K562 (cell line): ENCODE data around the gene FADS6. TPM values are rescaled to one million over a fixed set of nuclear protein-coding genes. Genes with fewer than 3 reads are reported as not detected.

Source experiments
- ATAC-seq: fragments of 200-7000 bp; cut with Tn5 transposase; 3 replicates; pipeline ENCODE4 v1.9.1; 2020; ENCODE audit warnings: moderate library complexity
- BruUV-seq: library from RNA; stranded (reverse); fragments of 400-500 nt; replicated peaks from 2 replicates; lab custom pipeline; 2021; lab: Mats Ljungman, UMichigan
- CTCF ChIA-PET: fragments of 300-600 bp; formaldehyde crosslinking; extraction: SDS; loops from one replicate; lab custom pipeline; 2021; ENCODE audit warnings: low intra/inter-chr PET ratio; lab: Yijun Ruan, JAX
- POLR2A ChIA-PET: fragments of 300-600, 350-650 bp; sonication (Branson Sonifier 250); formaldehyde crosslinking; extraction: SDS; loops from one replicate; lab custom pipeline; 2021; ENCODE audit warnings: antibody characterized with exemption, inconsistent platforms; lab: Yijun Ruan, JAX
- DNase-seq, 4 experiments: peaks; one replicate each; pipeline versions ENCODE4 v3.0.0 to v3.0.0-alpha.2; 2011 to 2018; ENCODE audit warnings: low spot score in 3 of 4, mixed read lengths in 3 of 4; ENCODE audit errors: extremely low read depth in 1 of 4
- FAIRE-seq: peaks from 2 replicates; lab custom pipeline; 2011; peaks lifted over from hg19 to GRCh38; lab: Jason Lieb, UNC
- H2AFZ ChIP-seq: 2 replicates; pipeline ENCODE4 v1.6.0; 2011; ENCODE audit warnings: low read depth, low read length, control low read depth, inconsistent platforms
- H3K27ac ChIP-seq: fragments of 200-600 bp; 3 replicates; pipeline ENCODE4 v1.8.0; 2011; ENCODE audit warnings: low read depth, mild to moderate bottlenecking, control low read depth, inconsistent platforms, low read length, moderate library complexity, mixed read lengths; ENCODE audit errors: extremely low read depth
- H3K27me3 ChIP-seq, 2 experiments: fragments of 300-600 bp in 1 of 2; 2 replicates in 1 of 2; 3 replicates in 1 of 2; pipeline versions ENCODE4 v1.6.0 to v1.8.0; 2011; ENCODE audit warnings: inconsistent platforms in 2 of 2, low read length in 2 of 2, mild to moderate bottlenecking in 1 of 2, mixed read lengths in 1 of 2, moderate library complexity in 1 of 2; ENCODE audit not compliant: control insufficient read depth in 2 of 2, insufficient read depth in 2 of 2
- H3K36me3 ChIP-seq: fragments of 300-600 bp; 3 replicates; pipeline ENCODE4 v1.8.0; 2011; ENCODE audit warnings: mild to moderate bottlenecking, low read length, inconsistent platforms; ENCODE audit not compliant: control insufficient read depth, insufficient read depth
- H3K4me1 ChIP-seq, 2 experiments: fragments of 200-600 bp in 1 of 2; replicated peaks in 1 of 2; 2 replicates in 1 of 2; 3 replicates in 1 of 2; pipeline versions ENCODE4 v1.5.1 to v1.8.0; 2011; ENCODE audit warnings: inconsistent platforms in 2 of 2, low read length in 2 of 2, mild to moderate bottlenecking in 1 of 2, mixed read lengths in 1 of 2, moderate library complexity in 1 of 2; ENCODE audit not compliant: control insufficient read depth in 2 of 2, insufficient read depth in 2 of 2
- H3K4me2 ChIP-seq: 2 replicates; pipeline ENCODE4 v1.6.1; 2011; ENCODE audit warnings: low read length, control low read depth, inconsistent platforms, mixed read lengths; ENCODE audit not compliant: insufficient read depth
- H3K4me3 ChIP-seq: fragments of 200-600 bp; sonication (generic), shearing (Covaris generic); 2 replicates; pipeline ENCODE4 v1.5.1; 2016; ENCODE audit warnings: control low read depth, inconsistent platforms
- H3K79me2 ChIP-seq: fragments of 200-600 bp; 3 replicates; pipeline ENCODE4 v1.8.0; 2011; ENCODE audit warnings: low read length, inconsistent platforms; ENCODE audit not compliant: control insufficient read depth, insufficient read depth
- H3K9ac ChIP-seq, 2 experiments: 2 replicates each; pipeline versions ENCODE4 v1.6.0 to v1.6.1; 2011; ENCODE audit warnings: low read depth in 2 of 2, low read length in 2 of 2, control low read depth in 1 of 2, inconsistent platforms in 1 of 2, mild to moderate bottlenecking in 1 of 2, mixed read lengths in 1 of 2; ENCODE audit not compliant: insufficient read depth in 1 of 2
- H3K9me1 ChIP-seq: one replicate; pipeline ENCODE4 v1.6.0; 2011; ENCODE audit warnings: inconsistent platforms, mild to moderate bottlenecking, low read length, moderate library complexity; ENCODE audit not compliant: control insufficient read depth, insufficient read depth
- H3K9me3 ChIP-seq: replicated peaks from 2 replicates; pipeline ENCODE4 v1.5.1; 2011; ENCODE audit warnings: low read depth, low read length, inconsistent platforms; ENCODE audit not compliant: control insufficient read depth, insufficient read depth
- H4K20me1 ChIP-seq: replicated peaks from 2 replicates; pipeline ENCODE4 v1.6.1; 2011; ENCODE audit warnings: low read length, inconsistent platforms, mixed read lengths; ENCODE audit not compliant: control insufficient read depth, insufficient read depth
- DNMT1 ChIP-seq: fragments of 450-650 bp; IDR thresholded peaks from 2 replicates; pipeline ENCODE4 v1.6.1; 2016; ENCODE audit warnings: antibody characterized with exemption, mild to moderate bottlenecking
- FOXA1 ChIP-seq: fragments of 450-650 bp; IDR thresholded peaks from 2 replicates; pipeline ENCODE4 v1.6.1; 2016; ENCODE audit warnings: mild to moderate bottlenecking, borderline replicate concordance
- GTF2F1 ChIP-seq: IDR thresholded peaks from 2 replicates; pipeline ENCODE4 v1.6.1; 2011; ENCODE audit warnings: low read depth, low read length, improper control_type of control experiment
- HIVEP1 ChIP-seq: fragments of 250-450 bp; sonication (Bioruptor Pico); IDR thresholded peaks from 2 replicates; pipeline ENCODE4 v1.4.0; 2020; ENCODE audit warnings: mild to moderate bottlenecking
- ILF3 ChIP-seq: fragments of 450-650 bp; IDR thresholded peaks from 2 replicates; pipeline ENCODE4 v1.6.1; 2018; ENCODE audit warnings: antibody characterized with exemption, mild to moderate bottlenecking, moderate library complexity, borderline replicate concordance
- IRF1 ChIP-seq: sonication (generic); formaldehyde crosslinking; IDR thresholded peaks from 2 replicates; pipeline ENCODE4 v1.8.0; 2022; ENCODE audit warnings: missing genetic modification reagents, mild to moderate bottlenecking, borderline replicate concordance
- IRF9 ChIP-seq: fragments of 450-650 bp; IDR thresholded peaks from 2 replicates; pipeline ENCODE4 v1.6.1; 2016; ENCODE audit warnings: missing biosample characterization, missing genetic modification characterization
- KHSRP ChIP-seq: fragments of 450-650 bp; IDR thresholded peaks from 2 replicates; pipeline ENCODE4 v1.6.1; 2017
- PATZ1 ChIP-seq: fragments of 250-450 bp; sonication (Bioruptor Pico); IDR thresholded peaks from 2 replicates; pipeline ENCODE4 v1.5.0; 2020; ENCODE audit warnings: mild to moderate bottlenecking, borderline replicate concordance
- PURB ChIP-seq: sonication (generic); formaldehyde crosslinking; IDR thresholded peaks from 2 replicates; pipeline ENCODE4 v1.9.0; 2021; ENCODE audit warnings: low read depth, mild to moderate bottlenecking, missing genetic modification reagents
- SMAD4 ChIP-seq: fragments of 250-450 bp; sonication (Bioruptor Pico); conservative IDR thresholded peaks from 2 replicates; pipeline ENCODE4 v1.8.0; 2021; ENCODE audit warnings: inconsistent platforms, mild to moderate bottlenecking, moderate library complexity
- TRIM25 ChIP-seq: fragments of 450-650 bp; IDR thresholded peaks from 2 replicates; pipeline ENCODE4 v1.7.0; 2016; ENCODE audit warnings: borderline replicate concordance
- ZNF146 ChIP-seq: IDR thresholded peaks from one replicate; pipeline ENCODE4 v1.6.1; 2018; ENCODE audit warnings: missing compliant biosample characterization; ENCODE audit not compliant: unreplicated experiment
- ZNF354B ChIP-seq: fragments of 250-450 bp; sonication (Bioruptor Pico); IDR thresholded peaks from 2 replicates; pipeline ENCODE4 v1.4.0; 2020
- WGBS: fragments of 100-300 bp; shearing (Covaris generic); methylation state at CpG from one replicate; pipeline ENCODE4 v1.1.6; 2016; ENCODE audit warnings: low coverage, mixed read lengths; ENCODE audit not compliant: insufficient coverage; ENCODE audit errors: missing lambda C conversion rate; 5-methylcytosine and 5-hydroxymethylcytosine counted together
- in situ Hi-C: fragments of 300-500 bp; cut with MboI; formaldehyde crosslinking; loops from 4 replicates; pipeline ENCODE4 v1.15.0; 2018; ENCODE audit warnings: inconsistent platforms, mixed read lengths
- intact Hi-C: fragments of 100-400 bp; cut with micrococcal nuclease; formaldehyde crosslinking; loops from 2 replicates; pipeline ENCODE4 v1.14.2; 2022
- polyA plus RNA-seq, 8 experiments: library from polyadenylated mRNA; depleted of rRNA in 4 of 8; stranded (reverse) in 5 of 8; unstranded in 3 of 8; fragments of >200 nt; fragmentation: Nextera tagmentation in 2 of 8; fragmentation: Illumina TruSeq in 1 of 8; extraction: Ambion mirVana in 2 of 8; extraction: Trizol in 1 of 8; gene quantifications; 2 replicates each; pipeline versions ENCODE4 v1.2.1 to v1.2.3, GENCODE V29; 2011 to 2014; ENCODE audit warnings: inconsistent platforms in 1 of 8, missing spikeins in 1 of 8
- total RNA-seq, 7 experiments: library from RNA; depleted of rRNA in 6 of 7; stranded (reverse); fragments of >200 nt in 6 of 7; fragmentation: Illumina TruSeq in 2 of 7; extraction: Trizol in 2 of 7; gene quantifications; 2 replicates each; pipeline versions ENCODE4 v1.2.1 to v1.2.3, GENCODE V29; 2011 to 2021; ENCODE audit warnings: low replicate concordance in 1 of 7

FADS6 gene
- total and polyA plus RNA-seq, 9 of the 15 experiments (the other 6 are each of a cell fraction or from before 2014, with no cell fraction given) = 0.18 to 0.22 TPM; not detected in 7

GRCh38 chr17:74925242-74925641 lies 31.8 kb upstream of the FADS6 start:
- Histone ChIP-seq H3K4me3 (no peak overlapping the region), H3K9me1 (no peaks in the 10 kb centered on the region), H4K20me1 (no peaks in the 10 kb centered on the region), H3K79me2 (no peaks in the 10 kb centered on the region), H3K27me3 (peaks cover 9 to 30% of the 10 kb centered on the region in 2 experiments; a peak in 4 of 5 replicates), H3K27ac (no peak overlapping the region), H3K4me2 (no peak overlapping the region), H3K9ac (no peak overlapping the region), H3K9me3 (no peaks in the 10 kb centered on the region), H3K4me1 (peaks cover 18 to 46% of the 10 kb centered on the region in 2 experiments), H2AFZ (no peak overlapping the region), H3K36me3 (no peaks in the 10 kb centered on the region)
- ChIA-PET CTCF (interaction anchor here (5.8 kb wide), 1 partner anchor 34 kb away, joined by 86 read pairs; no protein-coding TSS in a partner anchor), POLR2A (interaction anchor here (0.6 to 1.9 kb wide), 5 partner anchors 19 to 63 kb away, joined by 3 to 7 read pairs (median 4); no protein-coding TSS in a partner anchor)
- WGBS = 0% methylated on average over 2 of the region's 3 CpGs
- BruUV-seq = no TSS peak
- no peak for FAIRE-seq
- in situ Hi-C loops = no loop called here
- no peak for DNase-seq
- ATAC-seq = no peak
- intact Hi-C loops = loop anchor here (10.0 kb wide), 1 partner anchor 80 kb away; no protein-coding TSS in a partner anchor
- TF ChIP-seq TRIM25 (no peak), FOXA1 (no peak), GTF2F1 (no peak), IRF9 (no peak), HIVEP1 (CRISPR knock-in tag) (no peak), ZNF146 (CRISPR knock-in tag) (no peak), DNMT1 (no peak), ILF3 (no peak), IRF1 (CRISPR knock-in tag) (no peak), SMAD4 (CRISPR knock-in tag) (no peak), ZNF354B (CRISPR knock-in tag) (no peak), KHSRP (no peak), PURB (CRISPR knock-in tag) (no peak), PATZ1 (CRISPR knock-in tag) (no peak)
